K562 (cell line): ENCODE results near the gene C1QTNF5. TPM values are rescaled to one million over a fixed set of nuclear protein-coding genes. Genes with fewer than 3 reads are reported as not detected.

ENCODE experiments used
- E2F4 ChIP-seq: sonication (generic); formaldehyde crosslinking; IDR thresholded peaks from 2 replicates; pipeline ENCODE4 v1.8.0; 2022; ENCODE audit warnings: mild to moderate bottlenecking, low read depth, missing genetic modification reagents
- KAT8 ChIP-seq: fragments of 450-650 bp; IDR thresholded peaks from 2 replicates; pipeline ENCODE4 v1.6.1; 2016; ENCODE audit warnings: low read depth, mild to moderate bottlenecking
- POLR2AphosphoS2 ChIP-seq: IDR thresholded peaks from 2 replicates; pipeline ENCODE4 v1.6.1; 2012; ENCODE audit warnings: low read length, improper control_type of control experiment
- STAG1 ChIP-seq: sonication (generic); formaldehyde crosslinking; IDR thresholded peaks from 2 replicates; pipeline ENCODE4 v1.5.0; 2020; ENCODE audit warnings: missing genetic modification reagents, borderline replicate concordance
- YY1 ChIP-seq, 3 experiments: IDR thresholded peaks; 2 replicates each; pipeline ENCODE4 v1.6.1; 2011; ENCODE audit warnings: low read length in 2 of 3, mild to moderate bottlenecking in 2 of 3, moderate library complexity in 2 of 3, borderline replicate concordance in 1 of 3, control low read depth in 1 of 3, low read depth in 1 of 3; ENCODE audit not compliant: insufficient read depth in 3 of 3, insufficient replicate concordance in 2 of 3, control insufficient read depth in 1 of 3, insufficient read length in 1 of 3; ENCODE audit errors: extremely low read depth in 1 of 3
- ZBTB40 ChIP-seq, 2 experiments: fragments of 450-650 bp in 1 of 2; sonication (generic) in 1 of 2; formaldehyde crosslinking in 1 of 2; IDR thresholded peaks; 2 replicates each; pipeline versions ENCODE4 v1.7.1 to v1.9.0; 2016 to 2022; ENCODE audit warnings: inconsistent platforms in 1 of 2, mild to moderate bottlenecking in 1 of 2, missing genetic modification reagents in 1 of 2
- ZFP36 ChIP-seq: fragments of 150-350 bp; IDR thresholded peaks from 2 replicates; pipeline ENCODE4 v1.6.1; 2018; ENCODE audit warnings: low read length, low read depth; ENCODE audit not compliant: partially characterized antibody
- ZNF217 ChIP-seq: sonication (generic); formaldehyde crosslinking; IDR thresholded peaks from 2 replicates; pipeline ENCODE4 v1.8.0; 2022; ENCODE audit warnings: mild to moderate bottlenecking, missing genetic modification reagents
- ZNF445 ChIP-seq: fragments of 250-450 bp; sonication (Bioruptor Pico); IDR thresholded peaks from 2 replicates; pipeline ENCODE4 v1.4.0; 2020; ENCODE audit warnings: low read depth, mild to moderate bottlenecking, moderate library complexity
- polyA plus RNA-seq, 8 experiments: library from polyadenylated mRNA; depleted of rRNA in 4 of 8; stranded (reverse) in 5 of 8; unstranded in 3 of 8; fragments of >200 nt; fragmentation: Nextera tagmentation in 2 of 8; fragmentation: Illumina TruSeq in 1 of 8; extraction: Ambion mirVana in 2 of 8; extraction: Trizol in 1 of 8; gene quantifications; 2 replicates each; pipeline versions ENCODE4 v1.2.1 to v1.2.3, GENCODE V29; 2011 to 2014; ENCODE audit warnings: inconsistent platforms in 1 of 8, missing spikeins in 1 of 8
- total RNA-seq, 7 experiments: library from RNA; depleted of rRNA in 6 of 7; stranded (reverse); fragments of >200 nt in 6 of 7; fragmentation: Illumina TruSeq in 2 of 7; extraction: Trizol in 2 of 7; gene quantifications; 2 replicates each; pipeline versions ENCODE4 v1.2.1 to v1.2.3, GENCODE V29; 2011 to 2021; ENCODE audit warnings: low replicate concordance in 1 of 7

Gene C1QTNF5
- total and polyA plus RNA-seq, 9 of the 15 experiments (the other 6 are each of a cell fraction or from before 2014, with no cell fraction given): 0.07 to 0.76 (median 0.24) TPM; not detected in 1

- no peak for TF ChIP-seq ZNF445 (CRISPR knock-in tag)
- no peak for TF ChIP-seq KAT8
- no peak for TF ChIP-seq POLR2AphosphoS2
- no peak for TF ChIP-seq YY1 (IDR thresholded peaks at IDR 0.05; ENCODE audit: borderline replicate concordance in 1 of 3, control insufficient read depth in 1 of 3, extremely low read depth in 1 of 3, insufficient read depth in 3 of 3, insufficient read length in 1 of 3, insufficient replicate concordance in 2 of 3, low read depth in 1 of 3, low read length in 2 of 3)
- no peak for TF ChIP-seq STAG1 (CRISPR knock-in tag)
- no peak for TF ChIP-seq ZBTB40 (IDR thresholded peaks at IDR 0.05)
- no peak for TF ChIP-seq ZBTB40 (CRISPR knock-in tag; IDR thresholded peaks at IDR 0.05)
- no peak for TF ChIP-seq ZNF217 (CRISPR knock-in tag)
- no peak for TF ChIP-seq E2F4 (CRISPR knock-in tag)
- TF ChIP-seq ZFP36: no peak
- TF ChIP-seq, all 486 proteins: peak for 0
Measured at GRCh38 chr11:119299416-119299815, 41.3 kb downstream of the C1QTNF5 start (continued).
